H9 (cell line): ENCODE data around the gene DOC2A. TPM values are rescaled to one million over a fixed set of nuclear protein-coding genes. Genes with fewer than 3 reads are reported as not detected.

ENCODE experiments used
- DNase-seq: peaks from one replicate; pipeline ENCODE4 v3.0.0-alpha.2; 2017
- H2AFZ ChIP-seq: one replicate; pipeline ENCODE4 v1.6.1; 2013; ENCODE audit warnings: mild to moderate bottlenecking, low read length, control low read depth, moderate library complexity
- H2AK5ac ChIP-seq: 2 replicates; pipeline ENCODE4 v1.6.1; 2013; ENCODE audit warnings: low read length, control low read depth, mixed read lengths; ENCODE audit not compliant: insufficient read length
- H2BK120ac ChIP-seq: one replicate; pipeline ENCODE4 v1.6.1; 2013; ENCODE audit warnings: low read depth, mild to moderate bottlenecking, low read length, control low read depth, inconsistent platforms; ENCODE audit not compliant: poor library complexity, severe bottlenecking
- H2BK12ac ChIP-seq: 2 replicates; pipeline ENCODE4 v1.6.1; 2013; ENCODE audit warnings: low read length, control low read depth, mixed read lengths, low read depth; ENCODE audit not compliant: insufficient read length
- H2BK15ac ChIP-seq: 2 replicates; pipeline ENCODE4 v1.6.1; 2013; ENCODE audit warnings: low read depth, low read length, control low read depth
- H2BK20ac ChIP-seq: one replicate; pipeline ENCODE4 v1.6.1; 2013; ENCODE audit warnings: low read depth, mild to moderate bottlenecking, low read length, control low read depth, inconsistent platforms; ENCODE audit not compliant: poor library complexity, severe bottlenecking
- H2BK5ac ChIP-seq: 2 replicates; pipeline ENCODE4 v1.6.1; 2013; ENCODE audit warnings: low read length, control low read depth, mixed read lengths; ENCODE audit not compliant: insufficient read length
- H3K14ac ChIP-seq: 2 replicates; pipeline ENCODE4 v1.6.1; 2013; ENCODE audit warnings: low read length, control low read depth; ENCODE audit not compliant: insufficient read depth
- H3K18ac ChIP-seq: 2 replicates; pipeline ENCODE4 v1.6.1; 2013; ENCODE audit warnings: low read depth, mild to moderate bottlenecking, mixed read lengths, low read length, control low read depth; ENCODE audit not compliant: insufficient read length
- H3K23ac ChIP-seq: 2 replicates; pipeline ENCODE4 v1.6.1; 2013; ENCODE audit warnings: low read length, control low read depth, mixed read lengths, low read depth; ENCODE audit not compliant: insufficient read length
- H3K23me2 ChIP-seq: 2 replicates; pipeline ENCODE4 v1.6.1; 2013; ENCODE audit warnings: low read depth, mild to moderate bottlenecking, mixed read lengths, low read length, control low read depth; ENCODE audit not compliant: insufficient read length, poor library complexity, severe bottlenecking
- H3K27ac ChIP-seq: 2 replicates; pipeline ENCODE4 v1.5.1; 2013; ENCODE audit warnings: low read length, control low read depth, mixed read lengths, low read depth; ENCODE audit not compliant: insufficient read length
- H3K27me3 ChIP-seq: 2 replicates; pipeline ENCODE4 v1.6.1; 2013; ENCODE audit warnings: low read length, control low read depth, inconsistent platforms; ENCODE audit not compliant: insufficient read depth
- H3K4ac ChIP-seq: 2 replicates; pipeline ENCODE4 v1.6.1; 2013; ENCODE audit warnings: low read depth, mild to moderate bottlenecking, control low read depth, inconsistent platforms, low read length, moderate library complexity
- H3K4me1 ChIP-seq: 2 replicates; pipeline ENCODE4 v1.6.1; 2013; ENCODE audit warnings: low read length, control low read depth, inconsistent platforms; ENCODE audit not compliant: insufficient read depth
- H3K4me2 ChIP-seq: 2 replicates; pipeline ENCODE4 v1.6.1; 2013; ENCODE audit warnings: low read length, control low read depth, mixed read lengths; ENCODE audit not compliant: insufficient read length, insufficient read depth
- H3K56ac ChIP-seq: 2 replicates; pipeline ENCODE4 v1.6.1; 2013; ENCODE audit warnings: low read depth, mild to moderate bottlenecking, mixed read lengths, low read length, control low read depth; ENCODE audit not compliant: insufficient read length
- H3K79me1 ChIP-seq: 2 replicates; pipeline ENCODE4 v1.6.1; 2013; ENCODE audit warnings: low read depth, mild to moderate bottlenecking, moderate library complexity, low read length, control low read depth, inconsistent platforms; ENCODE audit not compliant: insufficient read depth, poor library complexity, severe bottlenecking
- H3K79me2 ChIP-seq: 2 replicates; pipeline ENCODE4 v1.6.1; 2013; ENCODE audit warnings: low read length, control low read depth, inconsistent platforms; ENCODE audit not compliant: insufficient read depth
- H3K9ac ChIP-seq: 2 replicates; pipeline ENCODE4 v1.6.1; 2013; ENCODE audit warnings: low read length, control low read depth, mixed read lengths; ENCODE audit not compliant: insufficient read length; ENCODE audit errors: extremely low read depth
- H3K9me3 ChIP-seq: one replicate; pipeline ENCODE4 v1.6.1; 2013; ENCODE audit warnings: low read depth, low read length, inconsistent platforms; ENCODE audit not compliant: control insufficient read depth
- H3T11ph ChIP-seq: one replicate; pipeline ENCODE4 v1.6.1; 2013; ENCODE audit warnings: mild to moderate bottlenecking, low read length, control low read depth, inconsistent platforms
- H4K20me1 ChIP-seq: one replicate; pipeline ENCODE4 v1.6.1; 2013; ENCODE audit not compliant: control insufficient read depth, insufficient read length, insufficient read depth
- H4K5ac ChIP-seq: 2 replicates; pipeline ENCODE4 v1.6.1; 2013; ENCODE audit warnings: low read depth, mild to moderate bottlenecking, mixed read lengths, low read length, control low read depth; ENCODE audit not compliant: insufficient read length
- H4K8ac ChIP-seq: replicated peaks from 2 replicates; pipeline ENCODE4 v1.6.1; 2013; ENCODE audit warnings: low read length, control low read depth, mixed read lengths, low read depth; ENCODE audit not compliant: insufficient read length
- H4K91ac ChIP-seq: 2 replicates; pipeline ENCODE4 v1.6.1; 2013; ENCODE audit warnings: low read depth, mild to moderate bottlenecking, moderate library complexity, mixed read lengths, low read length, control low read depth; ENCODE audit not compliant: insufficient read length
- H3K27ac Mint-ChIP-seq, 3 experiments: 2 replicates in 2 of 3; 3 replicates in 1 of 3; pipeline ENCODE4 v1.8.0; 2020 to 2021; ENCODE audit warnings: mixed read lengths in 3 of 3, mild to moderate bottlenecking in 1 of 3, moderate library complexity in 1 of 3
- H3K27me3 Mint-ChIP-seq: 2 replicates; pipeline ENCODE4 v1.8.0; 2021; ENCODE audit warnings: low read depth, mild to moderate bottlenecking, moderate library complexity, mixed read lengths
- H3K36me3 Mint-ChIP-seq, 3 experiments: 2 replicates in 2 of 3; 3 replicates in 1 of 3; pipeline ENCODE4 v1.8.0; 2020 to 2021; ENCODE audit warnings: low read depth in 3 of 3, mixed read lengths in 3 of 3; ENCODE audit not compliant: insufficient read depth in 1 of 3
- H3K4me1 Mint-ChIP-seq, 2 experiments: 2 replicates each; pipeline ENCODE4 v1.8.0; 2020; ENCODE audit warnings: mixed read lengths in 2 of 2
- H3K4me3 Mint-ChIP-seq, 2 experiments: 2 replicates in 1 of 2; 3 replicates in 1 of 2; pipeline ENCODE4 v1.8.0; 2020 to 2021; ENCODE audit warnings: mild to moderate bottlenecking in 2 of 2, mixed read lengths in 2 of 2, moderate library complexity in 1 of 2
- H3K9me3 Mint-ChIP-seq, 2 experiments: 2 replicates in 1 of 2; 3 replicates in 1 of 2; pipeline ENCODE4 v1.8.0; 2020; ENCODE audit warnings: mild to moderate bottlenecking in 2 of 2, mixed read lengths in 2 of 2, moderate library complexity in 1 of 2
- CTCF ChIP-seq: fragments of 200-600 bp; sonication (generic); conservative IDR thresholded peaks from 3 replicates; pipeline ENCODE4 v1.8.0; 2021; ENCODE audit warnings: antibody characterized with exemption, mild to moderate bottlenecking
- WGBS: extraction: QIAGEN DNeasy Blood & Tissue Kit; methylation state at CpG from one replicate; pipeline ENCODE4 v1.1.7; 2013; ENCODE audit warnings: missing lambda C conversion rate, low lambda C conversion rate, mixed read lengths; ENCODE audit not compliant: insufficient read length; ENCODE audit errors: extremely low coverage; 5-methylcytosine and 5-hydroxymethylcytosine counted together
- total RNA-seq: library from RNA; stranded (reverse); gene quantifications from 2 replicates; pipeline ENCODE4 v1.2.1, GENCODE V29; 2021

DOC2A gene
- total RNA-seq, 1 experiment from 2014 or later = 12.2 TPM

- Histone ChIP-seq H3K4me2 (no peak overlapping the region), H3K14ac (no peak overlapping the region), H3K23ac (no peak overlapping the region), H2BK20ac (no peak overlapping the region), H3T11ph (no peak overlapping the region), H2AFZ (no peak overlapping the region), H2BK120ac (no peak overlapping the region), H3K79me1 (no peaks in the 10 kb centered on the region), H4K8ac (no peak overlapping the region), H2BK5ac (no peak overlapping the region), H3K18ac (no peak overlapping the region), H3K79me2 (no peaks in the 10 kb centered on the region), H4K91ac (no peak overlapping the region), H4K5ac (no peak overlapping the region), H2BK15ac (no peak overlapping the region), H3K27ac (no peak overlapping the region), H4K20me1 (no peaks in the 10 kb centered on the region), H3K9ac (no peak overlapping the region), H2AK5ac (no peak overlapping the region), H3K27me3 (no peaks in the 10 kb centered on the region), H2BK12ac (no peak overlapping the region), H3K23me2 (peaks cover 9% of the 10 kb centered on the region), H3K4me1 (peaks cover 1% of the 10 kb centered on the region; the same call in 1 of the 2 replicates), H3K9me3 (no peaks in the 10 kb centered on the region), H3K56ac (no peak overlapping the region), H3K4ac (no peak overlapping the region)
- H3K36me3 Mint-ChIP-seq = peaks cover 16 to 32% (median 24%) of the 10 kb centered on the region in 3 experiments
- H3K4me3 Mint-ChIP-seq = no peak overlapping the region
- H3K4me1 Mint-ChIP-seq = peaks cover 2 to 26% of the 10 kb centered on the region in 2 experiments; a peak in 3 of 4 replicates
- DNase-seq = no peak
- H3K9me3 Mint-ChIP-seq = no peaks in the 10 kb centered on the region
- H3K27ac Mint-ChIP-seq = no peak overlapping the region
- peaks cover 22% of the 10 kb centered on the region for H3K27me3 Mint-ChIP-seq
- TF ChIP-seq CTCF = peak; percentile 77
- no CpG with 5 or more reads among the region's 35 CpGs for WGBS
Measured at GRCh38 chr16:30005341-30006094, 5.3 kb downstream of the DOC2A start.
